PC-3 (cell line): Measurements from ENCODE around the gene USP33. TPM values are rescaled to one million over a fixed set of nuclear protein-coding genes. Genes with fewer than 3 reads are reported as not detected.

Experiments used
- ATAC-seq: fragments of 200-7000 bp; cut with Tn5 transposase; 2 replicates; pipeline ENCODE4 v1.9.1; 2020; ENCODE audit warnings: mild to moderate bottlenecking, moderate library complexity
- BruUV-seq: library from RNA; stranded (reverse); fragments of 400-500 nt; replicated peaks from 2 replicates; lab custom pipeline; 2021; lab: Mats Ljungman, UMichigan
- CTCF ChIA-PET: fragments of 300-600 bp; sonication (Branson Sonifier 250); formaldehyde crosslinking; loops from one replicate; lab custom pipeline; 2022; ENCODE audit warnings: antibody characterized with exemption; lab: Charles Lee
- POLR2A ChIA-PET: fragments of 300-600 bp; sonication (Branson Sonifier 250); formaldehyde crosslinking; loops from one replicate; lab custom pipeline; 2022; ENCODE audit warnings: antibody characterized with exemption; ENCODE audit not compliant: unreplicated experiment; lab: Charles Lee
- DNase-seq: peaks from one replicate; pipeline ENCODE4 v3.0.0-alpha.2; 2015
- H2AFZ ChIP-seq: fragments of 300-600 bp; sonication (generic); 2 replicates; pipeline ENCODE4 v1.6.0; 2016; ENCODE audit warnings: antibody characterized with exemption, low read length
- H3F3A ChIP-seq: fragments of 300-600 bp; sonication (generic); one replicate; pipeline ENCODE4 v1.6.0; 2017; ENCODE audit warnings: antibody characterized with exemption, low read length, control low read depth, mild to moderate bottlenecking; ENCODE audit not compliant: unreplicated experiment
- H3K27ac ChIP-seq: fragments of 300-600 bp; sonication (generic); 2 replicates; pipeline ENCODE4 v1.5.1; 2016; ENCODE audit warnings: mild to moderate bottlenecking, low read length
- H3K27me3 ChIP-seq: fragments of 300-600 bp; sonication (generic); 2 replicates; pipeline ENCODE4 v1.6.1; 2016; ENCODE audit warnings: low read length, mixed read lengths
- H3K36me3 ChIP-seq: fragments of 300-600 bp; sonication (generic); 2 replicates; pipeline ENCODE4 v1.6.1; 2016; ENCODE audit warnings: low read depth, mixed run types, low read length, mixed read lengths
- H3K4me1 ChIP-seq: fragments of 300-600 bp; sonication (generic); 2 replicates; pipeline ENCODE4 v1.5.1; 2016; ENCODE audit warnings: low read length; ENCODE audit not compliant: insufficient read depth
- H3K4me2 ChIP-seq: fragments of 300-600 bp; sonication (generic); 2 replicates; pipeline ENCODE4 v1.6.0; 2016; ENCODE audit warnings: low read length
- H3K4me3 ChIP-seq: fragments of 300-600 bp; sonication (generic); 2 replicates; pipeline ENCODE4 v1.5.1; 2016; ENCODE audit warnings: mild to moderate bottlenecking, low read length, mixed read lengths
- H3K79me2 ChIP-seq: fragments of 300-600 bp; sonication (generic); 2 replicates; pipeline ENCODE4 v1.6.1; 2017; ENCODE audit warnings: low read length, mixed read lengths
- H3K9ac ChIP-seq: fragments of 300-600 bp; sonication (generic); 2 replicates; pipeline ENCODE4 v1.6.0; 2016; ENCODE audit warnings: mild to moderate bottlenecking, low read length
- H3K9me2 ChIP-seq: fragments of 300-600 bp; sonication (generic); replicated peaks from 2 replicates; pipeline ENCODE4 v1.6.1; 2016; ENCODE audit warnings: mixed run types, low read length, mixed read lengths
- H3K9me3 ChIP-seq: fragments of 300-600 bp; sonication (generic); 2 replicates; pipeline ENCODE4 v1.6.1; 2016; ENCODE audit warnings: low read length, mixed read lengths
- H4K20me1 ChIP-seq: fragments of 300-600 bp; sonication (generic); 2 replicates; pipeline ENCODE4 v1.6.1; 2016; ENCODE audit warnings: low read length, mixed read lengths
- CTCF ChIP-seq: fragments of 300-600 bp; sonication (generic); conservative IDR thresholded peaks from 2 replicates; pipeline ENCODE4 v1.5.1; 2017; ENCODE audit warnings: antibody characterized with exemption, low read depth, mild to moderate bottlenecking, low read length
- EZH2 ChIP-seq: fragments of 300-600 bp; sonication (generic); IDR thresholded peaks from one replicate; pipeline ENCODE4 v1.6.1; 2017; ENCODE audit warnings: antibody characterized with exemption, mild to moderate bottlenecking, low read length; ENCODE audit not compliant: unreplicated experiment
- EZH2phosphoT487 ChIP-seq: fragments of 300-600 bp; sonication (generic); IDR thresholded peaks from 2 replicates; pipeline ENCODE4 v1.6.1; 2018; ENCODE audit warnings: mild to moderate bottlenecking, antibody characterized with exemption, low read length, borderline replicate concordance
- intact Hi-C: fragments of 100-400 bp; cut with micrococcal nuclease; formaldehyde crosslinking; loops from 2 replicates; pipeline ENCODE4 v1.9.0; 2023
- total RNA-seq: library from RNA; depleted of rRNA; stranded (reverse); fragments of >200 nt; gene quantifications from 2 replicates; pipeline ENCODE4 v1.2.3, GENCODE V29; 2014

Gene USP33
- total RNA-seq, 1 experiment from 2014 or later = 42.6 TPM

DNA sequence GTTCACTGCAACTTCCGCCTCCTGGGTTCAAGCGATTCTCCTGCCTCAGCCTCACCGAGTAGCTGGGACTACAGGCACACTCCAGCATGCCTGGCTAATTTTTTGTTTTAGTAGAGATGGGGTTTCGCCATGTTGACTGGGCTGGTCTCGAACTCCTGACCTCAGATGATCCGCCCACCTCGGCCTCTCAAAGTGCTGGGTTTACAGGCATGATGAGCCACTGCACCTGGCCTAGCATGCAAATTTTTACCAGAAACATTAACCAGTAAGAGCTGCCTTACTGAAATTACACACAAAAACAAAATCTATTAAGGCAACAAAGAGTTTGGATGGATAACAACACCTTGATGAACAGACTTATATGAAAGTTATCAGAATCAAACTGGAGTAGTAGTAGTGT lies 89.3 kb downstream of the USP33 start:
- peaks cover 10% of the 10 kb centered on the region; the same call in 1 of the 2 replicates for H3K4me1 ChIP-seq
- no peaks in the 10 kb centered on the region for H3F3A ChIP-seq
- H3K9me2 ChIP-seq = no peaks in the 10 kb centered on the region
- POLR2A ChIA-PET = no interaction called here
- no peaks in the 10 kb centered on the region for H3K27me3 ChIP-seq
- no peak overlapping the region for H2AFZ ChIP-seq
- no peak overlapping the region for H3K9ac ChIP-seq
- CTCF ChIA-PET = no interaction called here
- ATAC-seq (no peak), DNase-seq (no peak)
- no peaks in the 10 kb centered on the region for H3K9me3 ChIP-seq
- no peak overlapping the region for H3K4me3 ChIP-seq
- peaks cover 100% of the 10 kb centered on the region for H3K79me2 ChIP-seq
- no TSS peak for BruUV-seq
- H3K36me3 ChIP-seq = no peaks in the 10 kb centered on the region; the same call in 1 of the 2 replicates
- intact Hi-C loops = loop anchor here (10.0 kb wide), 1 partner anchor 46 kb away; no protein-coding TSS in a partner anchor
- no peak overlapping the region for H3K4me2 ChIP-seq
- H4K20me1 ChIP-seq = peaks cover 48% of the 10 kb centered on the region
- no peak overlapping the region for H3K27ac ChIP-seq
- TF ChIP-seq EZH2phosphoT487 (no peak), CTCF (no peak), EZH2 (no peak)

DNA sequence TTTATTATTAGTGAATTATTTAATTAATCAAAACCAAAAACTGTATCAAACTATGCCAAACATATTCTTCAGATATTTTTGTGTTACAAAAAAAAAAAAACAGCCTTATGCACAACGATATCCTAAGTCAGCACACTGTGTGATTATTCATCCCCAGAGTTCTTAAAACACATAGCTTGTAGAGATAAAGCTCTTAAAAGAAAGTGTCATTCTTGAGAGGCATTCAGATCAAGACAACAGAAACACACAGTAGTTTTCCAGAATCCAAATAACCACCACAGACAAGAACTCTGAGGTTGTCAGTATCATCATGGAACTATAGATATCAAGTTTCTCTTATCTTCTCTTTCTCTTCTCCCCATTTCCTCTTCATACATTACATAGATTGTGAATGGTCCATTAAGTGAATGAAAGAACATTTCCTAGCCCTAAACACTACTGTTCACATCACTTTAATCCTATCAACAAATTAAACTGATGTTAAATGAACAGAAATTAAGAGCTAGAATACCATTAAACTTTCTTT lies 90.7 kb downstream of the USP33 start:
- no peak overlapping the region for H3K27ac ChIP-seq
- no peaks in the 10 kb centered on the region for H3K9me3 ChIP-seq
- no peak overlapping the region for H3K9ac ChIP-seq
- H3K36me3 ChIP-seq = no peaks in the 10 kb centered on the region
- no peak overlapping the region for H3K4me3 ChIP-seq
- ChIA-PET CTCF (no interaction called here), POLR2A (interaction anchor here (0.6 kb wide), 2 partner anchors 14 to 99 kb away, joined by 5 to 26 read pairs; no protein-coding TSS in a partner anchor)
- H3K4me1 ChIP-seq = 0 out of 2 replicates have a peak, but pooled peaks cover 8% of the 10 kb centered on the region
- no peaks in the 10 kb centered on the region for H3K9me2 ChIP-seq
- BruUV-seq = no TSS peak
- H4K20me1 ChIP-seq = peaks cover 50% of the 10 kb centered on the region
- TF ChIP-seq CTCF (no peak), EZH2 (no peak), EZH2phosphoT487 (no peak)
- H3K27me3 ChIP-seq = no peaks in the 10 kb centered on the region
- intact Hi-C loops = no loop called here
- no peaks in the 10 kb centered on the region for H3F3A ChIP-seq
- H3K79me2 ChIP-seq = peaks cover 100% of the 10 kb centered on the region
- no peak overlapping the region for H3K4me2 ChIP-seq
- DNase-seq (no peak), ATAC-seq (no peak)
- H2AFZ ChIP-seq = no peak overlapping the region

- CTCF ChIA-PET = no interaction called here
- no peak overlapping the region for H2AFZ ChIP-seq
- TF ChIP-seq EZH2 = no peak
- no peak for TF ChIP-seq EZH2phosphoT487
- no peak for TF ChIP-seq CTCF
- DNase-seq (no peak), ATAC-seq (no peak)
- BruUV-seq = no TSS peak
- H3F3A ChIP-seq = no peaks in the 10 kb centered on the region
- H3K9ac ChIP-seq = no peak overlapping the region
- H3K79me2 ChIP-seq = peaks cover 100% of the 10 kb centered on the region
- H4K20me1 ChIP-seq = peaks cover 31% of the 10 kb centered on the region; the same call in 1 of the 2 replicates
- H3K9me2 ChIP-seq = no peaks in the 10 kb centered on the region
- H3K9me3 ChIP-seq = no peaks in the 10 kb centered on the region
- no peaks in the 10 kb centered on the region for H3K27me3 ChIP-seq
- H3K36me3 ChIP-seq = no peaks in the 10 kb centered on the region; the same call in 1 of the 2 replicates
- no peaks in the 10 kb centered on the region for H3K4me1 ChIP-seq
- no peak overlapping the region for H3K27ac ChIP-seq
- no peak overlapping the region for H3K4me3 ChIP-seq
- intact Hi-C loops = no loop called here
- no peak overlapping the region for H3K4me2 ChIP-seq
- POLR2A ChIA-PET = interaction anchor here (0.7 kb wide), 1 partner anchor 126 kb away, joined by 3 read pairs; no protein-coding TSS in a partner anchor
Observed at GRCh38 chr1:77664939-77665516, 94.6 kb downstream of the USP33 start.
